RKO (cell line): ENCODE data around the gene CLCNKB.
"Not testable (repeated sequence)": the region's sequence is repeated elsewhere in the genome, so short reads cannot be mapped to it uniquely, and the experiment has no call there.

Source experiments
- DNase-seq: peaks from one replicate; pipeline ENCODE4 v3.0.0-alpha.2; 2016; ENCODE audit warnings: low spot score

The CLCNKB gene

DNA sequence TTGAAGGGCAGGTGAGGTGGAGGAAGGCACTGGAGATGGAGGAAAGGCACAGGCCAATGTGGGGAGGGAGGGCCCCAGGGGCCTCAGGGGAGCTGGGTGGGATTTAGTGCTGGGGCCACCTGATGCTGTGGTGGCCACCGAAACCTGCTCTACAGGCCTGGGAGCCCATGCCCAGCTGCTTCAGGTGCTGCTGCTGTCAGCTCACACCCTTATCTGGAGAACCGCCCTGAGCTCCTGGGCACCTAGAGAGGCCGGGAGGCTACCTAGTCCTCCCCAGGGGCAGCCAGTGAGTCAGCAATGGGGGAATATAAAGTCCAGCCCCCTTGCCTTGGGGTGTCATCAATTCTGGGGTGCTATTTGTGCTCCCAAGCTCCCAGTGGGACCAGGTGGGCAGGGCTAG is 17.7 kb downstream of the CLCNKB start:
- no peak for DNase-seq

DNA sequence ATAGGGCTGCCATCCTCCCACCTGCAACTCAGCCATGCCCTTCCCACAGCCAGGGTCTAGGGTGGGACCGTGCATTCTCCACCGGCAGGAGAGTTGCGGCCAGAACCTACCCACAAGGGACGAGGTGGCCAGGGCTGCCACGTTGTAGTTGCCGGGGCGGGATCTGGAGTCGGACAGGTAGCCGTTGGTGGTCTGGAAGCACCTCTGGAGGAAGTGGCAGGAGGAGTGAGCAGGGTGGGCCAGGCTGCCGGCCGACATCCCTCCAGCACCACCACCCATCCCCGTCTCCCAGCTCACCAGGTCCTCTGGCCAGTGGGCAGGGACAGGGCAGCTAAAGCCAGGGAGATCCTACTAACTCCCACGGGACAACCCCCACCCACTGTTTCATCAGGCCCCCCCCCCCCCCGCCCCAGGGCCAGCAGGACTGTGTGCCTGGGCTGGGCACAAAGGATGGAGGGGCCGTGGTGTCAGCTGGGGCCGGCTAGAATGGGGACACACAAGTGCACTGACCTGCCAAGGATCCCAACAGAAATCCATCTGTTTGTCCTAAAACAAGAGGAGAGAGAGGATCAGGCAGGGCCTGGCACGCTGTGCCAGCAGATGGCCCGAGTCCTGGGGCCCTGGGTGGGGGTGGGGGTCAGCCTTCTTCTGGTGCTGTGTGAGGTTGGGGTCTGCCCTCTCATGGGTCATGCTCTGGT is 18.6 kb downstream of the CLCNKB start:
- not testable (repeated sequence) for DNase-seq

- not testable (repeated sequence) for DNase-seq
These were observed 19.1 kb downstream of the CLCNKB start for GRCh38 chr1:16062687-16063075.

DNA sequence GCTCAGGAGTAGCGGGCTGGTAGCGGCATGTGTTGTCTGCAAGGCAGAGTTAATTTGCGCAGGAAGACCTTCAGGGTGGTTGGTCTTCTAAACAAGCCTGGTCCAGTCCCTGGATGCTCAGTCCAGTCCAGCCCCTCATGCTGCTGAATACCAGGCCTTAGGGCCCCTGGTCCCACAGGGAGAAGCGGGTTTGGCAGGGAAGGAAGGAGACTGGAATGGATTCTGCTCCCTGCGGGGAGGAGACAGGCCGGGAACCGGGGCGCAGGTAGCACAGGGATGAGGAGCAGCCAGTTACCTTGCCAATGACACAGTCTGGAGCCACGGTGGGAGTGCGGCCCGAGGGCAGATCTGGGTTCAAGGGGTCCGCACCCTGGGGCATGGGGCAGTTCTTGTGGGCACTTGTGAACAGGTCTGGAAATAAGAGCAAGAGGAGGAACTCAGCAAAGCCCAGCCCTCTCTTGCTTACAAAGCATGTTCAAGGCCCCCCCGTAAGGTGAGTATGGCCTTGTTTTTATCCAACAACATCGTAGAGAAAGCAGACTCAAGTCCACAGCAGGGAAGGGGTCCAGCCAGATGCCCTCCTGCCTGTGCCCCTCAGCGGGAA is 19.7 kb downstream of the CLCNKB start:
- DNase-seq, result no peak

- no peak for DNase-seq
These were observed 20.3 kb downstream of the CLCNKB start for GRCh38 chr1:16063921-16064320.

- no peak for DNase-seq
These were observed 21.1 kb downstream of the CLCNKB start for GRCh38 chr1:16064536-16065268.

- DNase-seq, result no peak
These were observed 21.6 kb downstream of the CLCNKB start for GRCh38 chr1:16065269-16065576.

DNA sequence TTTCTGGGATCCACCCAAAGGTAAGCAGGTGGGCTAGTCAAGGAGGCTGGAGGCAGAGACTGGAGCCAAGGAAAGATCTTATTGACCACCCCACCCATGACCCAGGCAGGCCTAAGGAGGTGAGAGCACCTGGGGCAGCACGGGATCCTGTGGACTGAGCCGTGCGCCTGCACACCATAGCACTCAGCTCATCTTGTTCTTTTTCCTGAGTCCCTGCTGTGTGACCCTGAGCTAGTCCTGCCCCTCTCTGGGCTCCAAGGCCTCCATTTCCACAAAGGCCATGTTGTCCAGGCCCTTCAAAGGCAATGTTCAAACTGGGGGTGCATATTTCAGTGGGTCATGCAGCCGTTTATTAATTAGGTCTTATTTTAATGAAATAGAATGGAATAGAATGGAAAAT is 22.7 kb downstream of the CLCNKB start:
- DNase-seq, result no peak

GRCh38 chr1:16067127-16067768 is 23.7 kb downstream of the CLCNKB start:
- DNase-seq, result no peak

DNA sequence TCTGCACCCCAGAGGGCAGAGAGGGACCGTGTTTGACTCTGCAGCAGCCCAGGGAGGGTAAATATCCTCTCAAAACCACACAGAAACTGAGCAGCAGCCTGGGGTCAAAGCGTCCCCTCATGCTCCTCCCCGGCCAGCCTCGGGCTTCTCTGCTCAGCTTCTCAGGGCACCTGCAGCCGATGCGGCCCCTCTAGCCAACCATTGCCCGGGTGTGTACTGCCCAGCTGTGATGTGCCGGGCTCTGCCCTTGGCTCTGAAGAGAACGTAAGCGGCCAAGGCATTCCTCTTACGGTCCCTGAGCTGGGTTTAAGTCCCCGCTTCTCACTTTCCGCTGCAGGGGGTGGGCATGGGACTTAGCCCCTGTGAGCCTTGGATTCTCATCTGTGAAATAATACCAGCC is 24.4 kb downstream of the CLCNKB start:
- DNase-seq, result no peak

DNA sequence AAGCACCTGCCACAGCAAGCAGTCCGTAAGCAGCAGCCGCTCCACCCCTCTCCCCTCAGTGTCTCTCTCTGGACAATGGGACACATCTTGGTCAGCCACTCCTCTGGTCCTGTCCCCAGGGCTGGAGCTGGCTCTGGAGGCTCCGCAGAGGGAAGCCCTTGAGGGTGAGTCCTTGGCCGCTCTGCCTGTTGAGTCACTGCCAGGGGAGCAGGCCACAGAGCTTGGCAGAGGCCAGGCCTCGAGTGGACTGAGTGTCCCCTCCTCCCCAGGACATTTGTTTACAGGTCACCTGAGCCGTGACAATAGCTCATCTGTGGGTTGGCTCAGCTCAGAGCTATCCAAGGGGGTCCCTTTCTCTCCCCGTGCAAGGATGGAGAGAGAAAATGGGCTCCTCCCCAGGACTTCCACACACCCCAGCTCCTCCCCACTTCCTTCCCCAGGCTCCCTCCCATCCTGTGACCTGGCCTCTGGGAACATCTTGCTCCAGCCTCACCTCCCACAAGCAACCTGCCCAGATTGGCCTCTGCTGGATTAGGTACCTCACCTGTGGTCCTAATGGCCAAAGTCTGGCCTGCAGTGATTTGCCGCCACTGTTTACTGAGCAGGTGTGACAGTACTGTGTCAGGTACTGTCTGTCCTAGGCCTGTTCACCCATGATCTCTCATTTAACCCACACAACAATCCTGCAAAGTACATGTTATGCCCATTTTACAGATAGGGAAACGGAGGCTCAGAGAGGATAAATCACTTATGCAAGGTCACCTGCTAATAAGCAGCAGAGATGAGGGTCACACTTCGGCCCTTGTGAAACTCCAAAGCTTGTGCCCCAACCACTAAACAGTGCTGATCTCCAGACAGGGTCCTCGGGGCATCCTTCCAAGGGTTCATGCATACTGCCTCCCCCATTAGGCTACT is 25.0 kb downstream of the CLCNKB start:
- DNase-seq, result no peak

DNA sequence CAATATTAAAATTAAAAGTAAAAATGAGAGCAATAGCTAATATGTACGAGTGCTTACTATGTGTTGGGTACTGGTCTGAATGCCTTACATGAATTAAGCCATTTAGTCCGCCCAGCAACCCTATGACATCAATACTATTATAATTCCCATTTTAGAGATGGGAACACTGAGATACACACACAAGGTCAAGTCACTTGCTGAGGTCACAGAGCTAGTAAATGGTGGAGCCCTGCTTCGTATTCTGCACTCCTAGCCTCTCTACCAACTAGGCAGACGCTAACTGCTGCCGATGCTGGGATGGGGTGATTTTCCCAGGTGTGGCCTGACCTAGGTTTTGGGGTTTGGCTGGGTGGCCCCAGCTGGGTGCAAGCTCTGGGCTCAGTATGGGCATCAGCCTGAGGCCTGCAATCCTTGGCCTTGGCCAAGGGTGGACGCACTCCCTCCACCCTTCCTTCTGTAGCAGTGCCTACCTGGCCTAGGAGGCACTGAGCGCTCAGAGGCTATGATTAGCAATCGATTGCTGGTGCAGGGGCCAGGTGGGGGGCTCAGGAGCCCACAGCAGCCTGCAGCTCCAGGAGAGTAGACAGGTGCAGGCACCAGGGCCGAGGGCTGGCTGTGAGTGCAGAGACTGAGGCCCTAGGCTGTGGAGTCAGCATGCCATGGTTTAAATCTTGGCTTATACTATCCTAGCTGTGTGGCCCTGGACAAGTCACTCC is 27.2 kb downstream of the CLCNKB start:
- DNase-seq, result no peak

- no peak for DNase-seq
These were observed 28.0 kb downstream of the CLCNKB start for GRCh38 chr1:16071614-16072013.

DNA sequence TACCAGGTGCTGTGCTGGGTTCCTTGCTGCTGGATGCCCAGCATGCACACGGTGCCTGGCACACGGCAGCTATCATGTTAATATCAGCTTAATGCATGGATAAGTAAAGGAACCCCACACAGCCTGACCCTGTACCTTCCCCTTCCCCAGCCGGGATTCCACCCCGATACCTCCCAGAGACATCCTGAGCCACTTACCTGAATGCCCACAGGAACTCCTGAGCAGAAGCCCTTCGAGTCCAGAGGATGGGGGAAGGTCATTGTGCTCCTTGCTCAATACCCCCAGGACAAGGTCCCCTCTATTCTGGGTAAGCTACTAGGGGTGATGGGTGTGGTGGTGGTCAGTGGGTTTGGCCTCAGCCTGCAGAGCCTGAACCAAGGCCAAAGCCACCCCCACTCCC is 28.5 kb downstream of the CLCNKB start:
- DNase-seq, result no peak

GRCh38 chr1:16072616-16073484 is 29.3 kb downstream of the CLCNKB start:
- no peak for DNase-seq

- DNase-seq, result peak; percentile 37
These were observed 30.0 kb downstream of the CLCNKB start, which contains the start of gene FAM131C for GRCh38 chr1:16073490-16074119. Gene FAM131C (minus strand): TSS chr1:16073651. CDS start chr1:16073442, 209 bp downstream.

- DNase-seq, result no peak
These were observed 30.6 kb downstream of the CLCNKB start for GRCh38 chr1:16074217-16074616.

DNA sequence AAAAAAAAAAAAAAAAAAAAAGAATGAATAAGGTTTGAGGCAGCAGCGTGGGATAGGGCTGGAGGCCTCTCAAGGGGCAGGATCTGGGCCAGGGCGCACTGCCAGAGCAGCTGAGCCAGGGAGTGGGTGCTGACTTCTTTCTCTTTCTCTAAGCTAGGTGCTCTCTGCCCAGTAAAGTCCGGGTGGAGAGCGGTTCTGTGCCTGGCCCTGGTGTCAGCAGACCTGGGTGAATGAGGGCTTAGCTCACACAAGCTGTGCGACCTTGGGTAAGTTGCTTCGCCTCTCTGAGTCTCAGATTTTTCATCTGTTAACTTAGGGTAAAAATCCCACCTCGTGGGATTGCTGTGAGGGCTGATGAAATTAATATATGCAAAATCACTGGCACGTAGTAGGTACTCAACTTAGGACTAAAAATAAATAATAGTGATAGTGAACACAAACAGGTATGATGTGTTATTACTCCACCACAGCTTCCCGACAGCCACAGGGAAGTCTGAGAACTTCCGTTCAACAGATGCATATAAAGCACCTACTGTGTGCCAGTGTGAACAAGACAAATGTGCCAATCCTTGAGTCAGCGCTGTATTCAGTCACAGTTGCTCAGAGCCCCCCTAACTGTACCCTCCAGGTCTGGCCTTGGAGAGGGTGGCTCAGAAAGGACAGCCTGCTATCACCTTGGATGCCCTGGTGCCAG is 31.9 kb downstream of the CLCNKB start:
- peak; percentile 77 for DNase-seq
